HepG2 (cell line): ENCODE results near the gene CDK5RAP1. TPM values are rescaled to one million over a fixed set of nuclear protein-coding genes. Genes with fewer than 3 reads are reported as not detected.
A peak's percentile ranks its signal among the peaks of the same experiment; 100 is the strongest.

Source experiments
- DMAP1 ChIP-seq: IDR thresholded peaks from 2 replicates; pipeline ENCODE4 v1.6.1; 2016
- FOXP1 ChIP-seq, 2 experiments: fragments of 450-650 bp in 1 of 2; IDR thresholded peaks; 2 replicates each; pipeline ENCODE4 v1.6.1; 2017 to 2018; ENCODE audit warnings: antibody characterized with exemption in 1 of 2
- NONO ChIP-seq, 2 experiments: fragments of 450-650 bp in 1 of 2; sonication (generic) in 1 of 2; formaldehyde crosslinking in 1 of 2; IDR thresholded peaks in 1 of 2; conservative IDR thresholded peaks in 1 of 2; 2 replicates each; pipeline versions ENCODE4 v1.6.1 to v1.8.0; 2017 to 2022; ENCODE audit warnings: mild to moderate bottlenecking in 1 of 2, missing genetic modification reagents in 1 of 2, moderate library complexity in 1 of 2
- PRDM10 ChIP-seq: sonication (generic); formaldehyde crosslinking; IDR thresholded peaks from 2 replicates; pipeline ENCODE4 v1.4.0; 2020; ENCODE audit warnings: low read depth, missing genetic modification reagents
- ZNF138 ChIP-seq: sonication (generic); formaldehyde crosslinking; IDR thresholded peaks from 2 replicates; pipeline ENCODE4 v1.5.0; 2020; ENCODE audit warnings: mild to moderate bottlenecking, low read depth, missing genetic modification reagents
- ZNF580 ChIP-seq: IDR thresholded peaks from 2 replicates; pipeline ENCODE4 v1.6.1; 2016; ENCODE audit warnings: low read depth, borderline replicate concordance
- ZNF660 ChIP-seq: sonication (generic); formaldehyde crosslinking; IDR thresholded peaks from 2 replicates; pipeline ENCODE4 v1.5.1; 2020; ENCODE audit warnings: mild to moderate bottlenecking, low read depth, missing genetic modification reagents, borderline replicate concordance
- ZNF7 ChIP-seq: IDR thresholded peaks from 2 replicates; pipeline ENCODE4 v1.6.1; 2016; ENCODE audit warnings: missing biosample characterization, missing genetic modification reagents
- ZNF710 ChIP-seq: sonication (generic); formaldehyde crosslinking; IDR thresholded peaks from 2 replicates; pipeline ENCODE4 v1.5.0; 2020; ENCODE audit warnings: mild to moderate bottlenecking, missing genetic modification reagents, borderline replicate concordance
- ZSCAN21 ChIP-seq: sonication (generic); formaldehyde crosslinking; IDR thresholded peaks from 2 replicates; pipeline ENCODE4 v1.8.0; 2022; ENCODE audit warnings: mild to moderate bottlenecking, missing genetic modification reagents, moderate library complexity, borderline replicate concordance
- polyA plus RNA-seq, 8 experiments: library from polyadenylated mRNA; depleted of rRNA in 3 of 8; stranded (reverse) in 7 of 8; unstranded in 1 of 8; fragments of >200 nt; fragmentation: Illumina TruSeq in 4 of 8; extraction: Trizol in 4 of 8; gene quantifications; 2 replicates each; pipeline versions ENCODE4 v1.2.1 to v1.2.3, GENCODE V29; 2011 to 2016; ENCODE audit warnings: low read depth in 4 of 8, missing spikeins in 1 of 8, mixed read lengths in 1 of 8; ENCODE audit not compliant: insufficient read depth in 1 of 8
- total RNA-seq, 5 experiments: library from RNA; depleted of rRNA; stranded (reverse); fragments of >200 nt; fragmentation: Illumina TruSeq; extraction: Trizol; gene quantifications; 2 replicates each; pipeline ENCODE4 v1.2.3, GENCODE V29; 2016; ENCODE audit warnings: low read depth in 1 of 5
- TF ChIP-seq, protein P1 (sequence below): sonication (generic); formaldehyde crosslinking; IDR thresholded peaks from 2 replicates; pipeline ENCODE4 v1.4.0; 2020; ENCODE audit warnings: mild to moderate bottlenecking, missing genetic modification reagents
- TF ChIP-seq, protein P2 (sequence below): sonication (generic); formaldehyde crosslinking; IDR thresholded peaks from 2 replicates; pipeline ENCODE4 v1.4.0; 2020; ENCODE audit warnings: missing genetic modification reagents
- TF ChIP-seq, protein P3 (sequence below): sonication (generic); formaldehyde crosslinking; IDR thresholded peaks from 2 replicates; pipeline ENCODE4 v1.4.0; 2020; ENCODE audit warnings: mild to moderate bottlenecking, low read depth, missing genetic modification reagents

Gene CDK5RAP1
- total and polyA plus RNA-seq, 2 of the 13 experiments (the other 11 are each of a cell fraction or from before 2014, with no cell fraction given) = 53.6 to 98.2 TPM

DNA sequence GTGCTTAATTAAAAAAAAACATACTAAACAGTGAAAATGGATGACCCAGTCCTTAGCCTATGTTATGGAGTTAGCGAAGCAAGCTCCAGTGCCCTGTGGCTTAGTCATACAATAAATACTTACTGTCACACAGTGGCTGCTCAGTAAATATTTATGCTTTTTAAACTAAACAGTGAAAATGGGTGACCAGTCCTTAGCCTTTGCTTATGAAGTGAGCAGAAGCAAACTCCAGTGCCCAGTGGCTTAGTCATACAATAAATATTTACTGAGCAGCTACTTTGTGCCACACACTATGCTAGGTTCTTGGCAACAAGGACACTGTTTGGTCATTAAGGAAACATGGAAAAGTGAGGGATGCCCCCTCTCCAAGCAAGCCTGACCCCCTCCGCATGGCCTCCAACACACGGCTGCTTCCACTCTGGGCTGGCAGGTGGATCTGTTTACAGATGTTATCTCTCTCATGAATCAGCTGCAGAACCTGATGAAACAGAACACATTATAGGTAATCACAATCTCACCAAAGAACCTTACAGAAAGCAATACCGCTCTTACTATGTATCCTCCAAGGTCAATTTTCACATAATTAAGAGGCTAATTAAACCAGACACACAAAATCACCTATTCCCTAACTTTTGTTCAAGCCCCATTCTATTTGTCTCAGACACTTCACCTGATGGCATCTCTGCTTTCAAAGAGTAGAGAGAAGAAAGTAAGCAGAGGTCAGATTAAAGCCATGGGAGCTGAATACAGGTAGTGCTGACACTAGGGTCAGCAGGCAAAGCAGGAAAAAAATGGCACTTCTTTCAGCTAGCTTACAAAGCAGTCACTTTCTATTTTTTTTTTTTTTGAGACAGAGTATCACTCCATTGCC is 27.3 kb downstream of the CDK5RAP1 start (continued):
- TF ChIP-seq ZNF710 = peak; percentile 97; the same call in 1 of the 2 replicates
- peak; percentile 75; the same call in 1 of the 2 replicates for TF ChIP-seq ZSCAN21
- TF ChIP-seq FOXP1 (IDR thresholded peaks at IDR 0.05) = peak; percentile 95
- peak; percentile 99 for TF ChIP-seq FOXP1 (CRISPR knock-in tag; IDR thresholded peaks at IDR 0.05)
- TF ChIP-seq ZNF138 (CRISPR knock-in tag) = no peak
- peak; percentile 76 for TF ChIP-seq DMAP1 (CRISPR knock-in tag)
- TF ChIP-seq ZNF7 (CRISPR knock-in tag) = peak; percentile 47; the same call in 1 of the 2 replicates
- peak; percentile 96 for TF ChIP-seq ZNF580 (CRISPR knock-in tag)
- TF ChIP-seq NONO (IDR thresholded peaks at IDR 0.05) = no peak
- peak; percentile 37; the same call in 1 of the 2 replicates for TF ChIP-seq NONO (CRISPR knock-in tag; conservative IDR thresholded peaks at IDR 0.05)
- TF ChIP-seq, protein P1, sequence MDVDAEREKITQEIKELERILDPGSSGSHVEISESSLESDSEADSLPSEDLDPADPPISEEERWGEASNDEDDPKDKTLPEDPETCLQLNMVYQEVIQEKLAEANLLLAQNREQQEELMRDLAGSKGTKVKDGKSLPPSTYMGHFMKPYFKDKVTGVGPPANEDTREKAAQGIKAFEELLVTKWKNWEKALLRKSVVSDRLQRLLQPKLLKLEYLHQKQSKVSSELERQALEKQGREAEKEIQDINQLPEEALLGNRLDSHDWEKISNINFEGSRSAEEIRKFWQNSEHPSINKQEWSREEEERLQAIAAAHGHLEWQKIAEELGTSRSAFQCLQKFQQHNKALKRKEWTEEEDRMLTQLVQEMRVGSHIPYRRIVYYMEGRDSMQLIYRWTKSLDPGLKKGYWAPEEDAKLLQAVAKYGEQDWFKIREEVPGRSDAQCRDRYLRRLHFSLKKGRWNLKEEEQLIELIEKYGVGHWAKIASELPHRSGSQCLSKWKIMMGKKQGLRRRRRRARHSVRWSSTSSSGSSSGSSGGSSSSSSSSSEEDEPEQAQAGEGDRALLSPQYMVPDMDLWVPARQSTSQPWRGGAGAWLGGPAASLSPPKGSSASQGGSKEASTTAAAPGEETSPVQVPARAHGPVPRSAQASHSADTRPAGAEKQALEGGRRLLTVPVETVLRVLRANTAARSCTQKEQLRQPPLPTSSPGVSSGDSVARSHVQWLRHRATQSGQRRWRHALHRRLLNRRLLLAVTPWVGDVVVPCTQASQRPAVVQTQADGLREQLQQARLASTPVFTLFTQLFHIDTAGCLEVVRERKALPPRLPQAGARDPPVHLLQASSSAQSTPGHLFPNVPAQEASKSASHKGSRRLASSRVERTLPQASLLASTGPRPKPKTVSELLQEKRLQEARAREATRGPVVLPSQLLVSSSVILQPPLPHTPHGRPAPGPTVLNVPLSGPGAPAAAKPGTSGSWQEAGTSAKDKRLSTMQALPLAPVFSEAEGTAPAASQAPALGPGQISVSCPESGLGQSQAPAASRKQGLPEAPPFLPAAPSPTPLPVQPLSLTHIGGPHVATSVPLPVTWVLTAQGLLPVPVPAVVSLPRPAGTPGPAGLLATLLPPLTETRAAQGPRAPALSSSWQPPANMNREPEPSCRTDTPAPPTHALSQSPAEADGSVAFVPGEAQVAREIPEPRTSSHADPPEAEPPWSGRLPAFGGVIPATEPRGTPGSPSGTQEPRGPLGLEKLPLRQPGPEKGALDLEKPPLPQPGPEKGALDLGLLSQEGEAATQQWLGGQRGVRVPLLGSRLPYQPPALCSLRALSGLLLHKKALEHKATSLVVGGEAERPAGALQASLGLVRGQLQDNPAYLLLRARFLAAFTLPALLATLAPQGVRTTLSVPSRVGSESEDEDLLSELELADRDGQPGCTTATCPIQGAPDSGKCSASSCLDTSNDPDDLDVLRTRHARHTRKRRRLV (CRISPR knock-in tag) = 0 out of 2 replicates have a peak, but pooled peaks have one; percentile 76
- peak; percentile 94 for TF ChIP-seq PRDM10 (CRISPR knock-in tag)
- no peak for TF ChIP-seq ZNF660
- TF ChIP-seq, protein P2, sequence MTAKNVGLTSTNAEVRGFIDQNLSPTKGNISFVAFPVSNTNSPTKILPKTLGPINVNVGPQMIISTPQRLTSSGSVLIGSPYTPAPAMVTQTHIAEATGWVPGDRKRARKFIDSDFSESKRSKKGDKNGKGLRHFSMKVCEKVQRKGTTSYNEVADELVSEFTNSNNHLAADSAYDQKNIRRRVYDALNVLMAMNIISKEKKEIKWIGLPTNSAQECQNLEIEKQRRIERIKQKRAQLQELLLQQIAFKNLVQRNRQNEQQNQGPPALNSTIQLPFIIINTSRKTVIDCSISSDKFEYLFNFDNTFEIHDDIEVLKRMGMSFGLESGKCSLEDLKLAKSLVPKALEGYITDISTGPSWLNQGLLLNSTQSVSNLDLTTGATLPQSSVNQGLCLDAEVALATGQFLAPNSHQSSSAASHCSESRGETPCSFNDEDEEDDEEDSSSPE (CRISPR knock-in tag) = no peak
- TF ChIP-seq, protein P3, sequence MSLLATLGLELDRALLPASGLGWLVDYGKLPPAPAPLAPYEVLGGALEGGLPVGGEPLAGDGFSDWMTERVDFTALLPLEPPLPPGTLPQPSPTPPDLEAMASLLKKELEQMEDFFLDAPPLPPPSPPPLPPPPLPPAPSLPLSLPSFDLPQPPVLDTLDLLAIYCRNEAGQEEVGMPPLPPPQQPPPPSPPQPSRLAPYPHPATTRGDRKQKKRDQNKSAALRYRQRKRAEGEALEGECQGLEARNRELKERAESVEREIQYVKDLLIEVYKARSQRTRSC (CRISPR knock-in tag) = no peak
